GM15510 (cell line): ENCODE data around the gene CNNM4.

Experiments used
- POLR2A ChIP-seq: IDR thresholded peaks from 3 replicates; pipeline ENCODE4 v1.6.1; 2011; ENCODE audit warnings: borderline replicate concordance; ENCODE audit not compliant: insufficient read length; ENCODE audit errors: extremely low read depth

Gene CNNM4

DNA sequence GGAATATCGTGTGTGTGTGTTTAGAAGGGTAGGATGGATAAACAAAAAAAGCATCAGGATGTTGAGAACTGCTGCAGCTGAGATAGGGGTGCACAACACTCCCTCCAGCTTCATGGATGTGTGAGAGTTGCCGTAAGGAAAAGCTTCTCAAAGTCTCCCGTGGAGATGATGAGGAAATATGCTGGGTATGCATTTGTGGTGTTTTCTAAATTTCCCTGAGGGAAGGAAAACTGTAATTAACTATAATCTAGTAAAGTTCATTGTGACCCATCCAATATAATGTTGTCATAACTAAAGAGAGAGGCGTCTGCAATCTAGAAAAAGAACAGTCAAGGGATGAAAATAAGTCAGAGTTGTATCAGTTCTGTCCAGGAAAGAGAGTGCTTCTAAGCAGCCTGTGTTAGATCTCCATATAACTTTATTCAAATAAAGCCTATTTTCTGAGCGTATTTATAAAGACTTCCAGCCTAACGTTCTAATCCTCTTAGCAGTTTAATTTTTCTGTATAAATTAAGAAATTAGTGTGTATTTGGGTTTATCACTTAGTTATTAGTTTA, 13.6 kb upstream of the CNNM4 start:
- TF ChIP-seq POLR2A: no peak

DNA sequence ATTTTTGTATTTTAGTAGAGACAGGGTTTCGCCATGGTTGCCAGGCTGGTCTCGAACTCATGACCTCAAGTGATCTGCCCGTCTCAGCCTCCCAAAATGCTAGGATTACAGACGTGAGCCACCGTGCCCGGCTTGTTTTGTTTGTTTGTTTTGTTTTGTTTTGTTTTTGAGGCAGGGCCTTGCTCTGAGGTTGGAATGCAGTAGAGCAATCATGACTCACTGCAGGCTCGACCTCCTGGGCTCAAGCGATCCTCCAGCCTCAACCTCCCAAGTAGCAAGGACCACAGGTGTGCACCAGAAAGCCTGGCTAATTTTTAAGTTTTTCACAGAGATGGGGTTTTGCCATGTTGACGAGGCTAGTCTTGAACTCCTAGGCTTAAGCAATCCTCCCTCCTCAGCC, 8.9 kb upstream of the CNNM4 start:
- no peak for TF ChIP-seq POLR2A

DNA sequence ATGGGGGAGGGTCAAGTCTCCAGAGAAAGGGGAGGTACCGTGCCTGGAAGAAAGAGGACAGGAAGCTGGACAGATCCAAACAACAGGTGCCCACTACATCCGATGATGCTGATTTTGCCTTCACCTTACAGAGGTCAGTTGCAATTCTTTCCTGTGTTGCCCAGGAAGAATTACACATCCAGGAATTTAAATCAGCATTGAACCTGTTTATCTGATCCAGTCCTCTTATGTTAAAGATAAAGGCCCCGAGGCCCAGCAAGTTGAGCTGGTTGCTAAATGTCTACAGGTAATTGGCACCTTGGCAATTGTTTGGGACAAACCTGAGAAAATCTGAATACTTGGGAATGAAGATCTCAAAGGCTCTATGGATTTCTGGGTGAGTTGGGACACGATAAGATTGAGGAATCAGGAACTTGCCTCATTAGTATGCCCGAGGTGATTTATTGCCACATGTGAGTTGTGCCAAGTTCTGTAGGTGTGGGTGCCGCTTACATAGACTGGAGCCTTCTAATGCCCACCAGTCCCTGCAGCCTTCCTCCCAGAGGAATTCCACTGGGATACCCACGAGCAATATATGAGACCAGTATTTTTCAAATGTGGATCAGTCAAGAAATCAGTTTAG, 6.9 kb upstream of the CNNM4 start:
- TF ChIP-seq POLR2A: no peak

GRCh38 chr2:96754317-96754716, 6.4 kb upstream of the CNNM4 start:
- no peak for TF ChIP-seq POLR2A

DNA sequence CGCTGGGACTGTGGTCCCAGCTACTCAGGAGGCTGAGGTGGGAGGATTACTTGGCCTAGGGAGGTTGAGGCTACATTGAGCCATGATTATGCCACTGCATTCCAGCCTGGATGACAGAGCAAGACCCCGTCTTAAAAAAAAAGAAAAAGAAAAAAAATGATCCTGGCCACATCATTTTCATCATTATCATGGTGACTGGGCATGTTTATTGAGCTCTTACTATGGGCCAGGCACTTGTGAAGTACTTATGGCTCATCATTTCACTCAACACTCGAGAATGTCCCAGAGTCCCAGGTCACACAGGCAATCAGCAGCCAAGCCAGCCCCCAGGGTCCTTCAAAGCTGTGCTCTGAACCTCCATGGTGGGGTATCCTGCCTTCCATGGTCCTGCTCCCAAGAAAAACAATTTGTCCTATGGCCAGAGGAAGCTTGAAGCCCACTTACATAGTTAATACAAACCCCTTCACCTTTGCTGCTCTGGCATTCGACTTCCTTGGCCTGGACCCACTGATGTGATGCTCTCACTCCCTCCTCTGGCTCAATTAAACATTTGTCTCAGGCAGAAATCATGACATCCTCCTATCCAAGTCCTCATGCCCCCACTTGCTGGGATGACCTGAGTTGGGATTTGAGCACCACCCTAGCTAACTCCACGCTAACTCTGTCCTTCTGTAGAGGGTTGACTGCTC, 3.8 kb upstream of the CNNM4 start:
- no peak for TF ChIP-seq POLR2A

- TF ChIP-seq POLR2A: no peak
Observed at GRCh38 chr2:96757477-96757860, 3.2 kb upstream of the CNNM4 start.

GRCh38 chr2:96758987-96759386, 1.7 kb upstream of the CNNM4 start:
- TF ChIP-seq POLR2A: no peak

- TF ChIP-seq POLR2A: no peak
Observed at GRCh38 chr2:96759548-96759947, 1.2 kb upstream of the CNNM4 start.

DNA sequence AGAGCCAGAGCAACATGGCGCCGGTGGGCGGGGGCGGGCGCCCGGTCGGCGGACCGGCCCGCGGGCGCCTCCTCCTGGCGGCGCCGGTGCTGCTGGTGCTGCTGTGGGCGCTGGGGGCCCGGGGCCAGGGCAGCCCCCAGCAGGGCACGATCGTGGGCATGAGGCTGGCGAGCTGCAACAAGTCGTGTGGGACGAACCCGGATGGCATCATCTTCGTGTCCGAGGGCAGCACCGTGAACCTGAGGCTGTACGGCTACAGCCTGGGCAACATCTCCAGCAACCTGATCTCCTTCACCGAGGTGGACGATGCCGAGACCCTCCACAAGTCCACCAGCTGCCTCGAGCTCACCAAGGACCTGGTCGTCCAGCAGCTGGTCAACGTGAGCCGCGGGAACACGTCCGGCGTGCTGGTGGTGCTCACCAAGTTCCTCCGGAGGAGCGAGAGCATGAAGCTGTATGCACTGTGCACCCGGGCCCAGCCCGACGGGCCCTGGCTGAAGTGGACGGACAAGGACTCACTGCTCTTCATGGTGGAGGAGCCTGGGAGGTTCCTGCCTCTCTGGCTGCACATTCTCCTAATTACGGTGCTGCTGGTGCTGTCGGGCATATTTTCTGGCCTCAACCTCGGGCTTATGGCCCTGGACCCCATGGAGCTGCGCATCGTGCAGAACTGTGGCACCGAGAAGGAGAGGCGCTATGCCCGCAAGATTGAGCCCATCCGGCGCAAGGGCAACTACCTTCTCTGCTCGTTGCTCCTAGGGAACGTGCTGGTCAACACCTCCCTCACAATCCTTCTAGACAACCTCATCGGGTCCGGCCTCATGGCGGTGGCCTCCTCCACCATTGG, 507 bp downstream of the CNNM4 start:
- TF ChIP-seq POLR2A: no peak

GRCh38 chr2:96762529-96763311, 2.0 kb downstream of the CNNM4 start:
- no peak for TF ChIP-seq POLR2A

DNA sequence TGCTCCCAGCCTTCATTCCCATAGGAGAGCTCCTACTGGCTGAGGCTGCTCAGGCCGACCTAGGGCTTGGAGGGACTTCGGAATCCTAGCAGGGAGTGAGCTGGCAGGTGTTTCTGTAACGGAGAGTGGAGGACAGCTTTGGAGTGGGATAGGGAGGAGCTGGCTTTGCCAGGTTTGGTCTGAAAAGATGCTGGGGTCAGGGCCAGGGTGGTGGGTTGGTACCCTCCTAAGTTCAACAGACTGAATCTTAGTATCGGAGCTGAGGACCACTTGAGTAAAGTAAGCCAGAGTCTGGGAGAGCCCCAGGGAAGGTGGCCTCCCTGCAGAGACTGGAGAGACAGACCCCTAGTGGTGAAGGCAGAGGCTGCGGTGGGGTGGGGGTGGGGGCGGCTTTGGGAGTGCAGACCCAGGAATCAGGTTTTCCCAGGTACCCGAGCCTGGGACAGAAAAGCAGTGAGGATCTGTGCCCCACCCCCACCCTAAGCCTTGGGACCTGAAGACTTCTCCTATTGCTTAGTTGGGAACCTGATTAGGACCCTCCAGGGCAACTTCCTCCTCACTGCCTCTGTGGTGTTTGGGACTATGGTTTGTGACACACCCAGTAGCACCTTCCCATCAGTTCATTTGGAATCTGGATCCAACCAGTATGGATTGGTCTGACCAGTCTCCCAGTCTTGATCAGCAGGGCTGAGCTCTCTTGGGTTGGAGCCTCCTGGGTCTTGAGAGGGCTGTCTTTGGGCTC, 3.0 kb downstream of the CNNM4 start:
- TF ChIP-seq POLR2A: no peak

GRCh38 chr2:96764253-96764637, 3.5 kb downstream of the CNNM4 start:
- no peak for TF ChIP-seq POLR2A

- no peak for TF ChIP-seq POLR2A
Observed at GRCh38 chr2:96767135-96767871, 6.6 kb downstream of the CNNM4 start.
